ENCODE measurements around the gene LRMDA. TPM values are rescaled to one million over a fixed set of nuclear protein-coding genes. Genes with fewer than 3 reads are reported as not detected.

The LRMDA gene
- total RNA-seq, 1 donor from 2014 or later, result 17.1 TPM

GRCh38 chr10:76198287-76199035 lies 767.0 kb downstream of the LRMDA start:
- no peak for DNase-seq (ENCODE audit: low spot score)

GRCh38 chr10:76201962-76202361 lies 770.5 kb downstream of the LRMDA start:
- no peak for DNase-seq (ENCODE audit: low spot score)

GRCh38 chr10:76202777-76203176 lies 771.4 kb downstream of the LRMDA start:
- no peak for DNase-seq (ENCODE audit: low spot score)

GRCh38 chr10:76205361-76205760 lies 773.9 kb downstream of the LRMDA start:
- no peak for DNase-seq (ENCODE audit: low spot score)

- DNase-seq (ENCODE audit: low spot score), result no peak
Observed at GRCh38 chr10:76206797-76207352, 775.5 kb downstream of the LRMDA start.

- DNase-seq (ENCODE audit: low spot score), result no peak
Observed at GRCh38 chr10:76209135-76209534, 777.7 kb downstream of the LRMDA start.

- DNase-seq (ENCODE audit: low spot score), result no peak
Observed at GRCh38 chr10:76210211-76210610, 778.8 kb downstream of the LRMDA start.

- DNase-seq (ENCODE audit: low spot score), result no peak
Observed at GRCh38 chr10:76211691-76212090, 780.3 kb downstream of the LRMDA start.

- no peak for DNase-seq (ENCODE audit: low spot score)
Observed at GRCh38 chr10:76213876-76214275, 782.5 kb downstream of the LRMDA start.

- DNase-seq (ENCODE audit: low spot score), result no peak
Observed at GRCh38 chr10:76218035-76218434, 786.6 kb downstream of the LRMDA start.

- DNase-seq (ENCODE audit: low spot score), result no peak
Observed at GRCh38 chr10:76229341-76229740, 797.9 kb downstream of the LRMDA start.

GRCh38 chr10:76230921-76231285 lies 799.5 kb downstream of the LRMDA start:
- DNase-seq (ENCODE audit: low spot score), result no peak

- DNase-seq (ENCODE audit: low spot score), result no peak
Observed at GRCh38 chr10:76231286-76231934, 800.0 kb downstream of the LRMDA start.

GRCh38 chr10:76234499-76235226 lies 803.2 kb downstream of the LRMDA start:
- DNase-seq (ENCODE audit: low spot score), result no peak

GRCh38 chr10:76236356-76236755 lies 804.9 kb downstream of the LRMDA start:
- DNase-seq (ENCODE audit: low spot score), result no peak

GRCh38 chr10:76242956-76243355 lies 811.5 kb downstream of the LRMDA start:
- DNase-seq (ENCODE audit: low spot score), result no peak

GRCh38 chr10:76244061-76244686 lies 812.8 kb downstream of the LRMDA start:
- DNase-seq (ENCODE audit: low spot score), result no peak

- no peak for DNase-seq (ENCODE audit: low spot score)
Observed at GRCh38 chr10:76245951-76246495, 814.6 kb downstream of the LRMDA start.

- no peak for DNase-seq (ENCODE audit: low spot score)
Observed at GRCh38 chr10:76248649-76249200, 817.3 kb downstream of the LRMDA start.

GRCh38 chr10:76251841-76252671 lies 820.6 kb downstream of the LRMDA start:
- DNase-seq (ENCODE audit: low spot score), result peak; percentile 62

GRCh38 chr10:76252733-76253132 lies 821.3 kb downstream of the LRMDA start:
- DNase-seq (ENCODE audit: low spot score), result no peak

All from mucosa of gallbladder (tissue), 1 donor.